Measurements from ENCODE around the gene WLS. TPM values are rescaled to one million over a fixed set of nuclear protein-coding genes. Genes with fewer than 3 reads are reported as not detected.

The WLS gene
- total and polyA plus RNA-seq, 2 experiments from 2014 or later = 0.87 to 1.2 TPM

GRCh38 chr1:68142036-68142435, 90.3 kb downstream of the WLS start (continued):
- TF ChIP-seq ETS1 (IDR thresholded peaks at IDR 0.05) (no peak), NANOG (IDR thresholded peaks at IDR 0.05; ENCODE audit: borderline replicate concordance) (no peak), STAT1 (IDR thresholded peaks at IDR 0.05; ENCODE audit: unreplicated experiment) (no peak)

- no peaks in the 10 kb centered on the region for H3K27me3 Mint-ChIP-seq (ENCODE audit: insufficient read depth, low read depth, poor library complexity)
- Histone ChIP-seq H3K4me3 (no peak overlapping the region), H3K79me2 (replicated peaks; ENCODE audit: insufficient read depth) (no peaks in the 10 kb centered on the region), H3K36me3 (ENCODE audit: insufficient read depth) (no peaks in the 10 kb centered on the region), H2AFZ (no peak overlapping the region), H4K20me1 (replicated peaks; ENCODE audit: insufficient read depth) (no peaks in the 10 kb centered on the region), H3K27ac (ENCODE audit: low read depth) (peak overlapping the region; percentile 15; the same call in 1 of the 2 replicates), H3K4me1 (ENCODE audit: insufficient read depth) (peaks cover 14% of the 10 kb centered on the region), H3K27me3 (ENCODE audit: insufficient read depth) (no peaks in the 10 kb centered on the region; the same call in 1 of the 2 replicates), H3K9me2 (ENCODE audit: insufficient read depth) (no peaks in the 10 kb centered on the region), H3K4me2 (no peak overlapping the region; the same call in 1 of the 2 replicates), H3F3A (replicated peaks; ENCODE audit: low read depth) (no peaks in the 10 kb centered on the region)
- DNase-seq (ENCODE audit: low spot score) = peak; percentile 63
- H3K4me1 Mint-ChIP-seq = peaks cover 30% of the 10 kb centered on the region
- TF ChIP-seq EZH2phosphoT487 (IDR thresholded peaks at IDR 0.05; ENCODE audit: unreplicated experiment) (no peak), ZNF114 (CRISPR knock-in tag; IDR thresholded peaks at IDR 0.05) (no peak)
- no peak overlapping the region for H3K4me3 Mint-ChIP-seq
- H3K9me3 Mint-ChIP-seq = no peaks in the 10 kb centered on the region
- peak overlapping the region; percentile 54 for H3K27ac Mint-ChIP-seq
- peak; percentile 81 for ATAC-seq
- no peaks in the 10 kb centered on the region for H3K36me3 Mint-ChIP-seq (ENCODE audit: low read depth)
Measured at GRCh38 chr1:68141071-68142021, 91.0 kb downstream of the WLS start.

- H3K36me3 Mint-ChIP-seq (ENCODE audit: low read depth) = no peaks in the 10 kb centered on the region
- ATAC-seq (no peak), DNase-seq (ENCODE audit: low spot score) (no peak)
- no peaks in the 10 kb centered on the region for H3K9me2 ChIP-seq (ENCODE audit: insufficient read depth)
- H3K79me2 ChIP-seq (replicated peaks; ENCODE audit: insufficient read depth) = no peaks in the 10 kb centered on the region
- no peak overlapping the region for H3K4me3 ChIP-seq
- H3K27ac ChIP-seq (ENCODE audit: low read depth) = peak overlapping the region; percentile 27; the same call in 1 of the 2 replicates
- H3K27ac Mint-ChIP-seq = peak overlapping the region; percentile 54; the same call in 1 of the 2 replicates
- peaks cover 14% of the 10 kb centered on the region for H3K4me1 ChIP-seq (ENCODE audit: insufficient read depth)
- no peak for TF ChIP-seq CTCF (conservative IDR thresholded peaks at IDR 0.05; ENCODE audit: low read depth in 2 of 2)
- no peaks in the 10 kb centered on the region for H3K9me3 Mint-ChIP-seq
- peaks cover 28% of the 10 kb centered on the region for H3K4me1 Mint-ChIP-seq
- no peak overlapping the region for H3K4me2 ChIP-seq
- no peak overlapping the region; the same call in 1 of the 2 replicates for H2AFZ ChIP-seq
- H3K27me3 ChIP-seq (ENCODE audit: insufficient read depth) = no peaks in the 10 kb centered on the region; the same call in 1 of the 2 replicates
- no peaks in the 10 kb centered on the region for H3F3A ChIP-seq (replicated peaks; ENCODE audit: low read depth)
- no peaks in the 10 kb centered on the region for H3K27me3 Mint-ChIP-seq (ENCODE audit: insufficient read depth, low read depth, poor library complexity)
- no peaks in the 10 kb centered on the region for H4K20me1 ChIP-seq (replicated peaks; ENCODE audit: insufficient read depth)
- no peak overlapping the region for H3K4me3 Mint-ChIP-seq
- H3K36me3 ChIP-seq (ENCODE audit: insufficient read depth) = no peaks in the 10 kb centered on the region
Measured at GRCh38 chr1:68140536-68140935, 91.8 kb downstream of the WLS start.
